ENCODE results near the gene MMS19.

- TF ChIP-seq, protein P1, sequence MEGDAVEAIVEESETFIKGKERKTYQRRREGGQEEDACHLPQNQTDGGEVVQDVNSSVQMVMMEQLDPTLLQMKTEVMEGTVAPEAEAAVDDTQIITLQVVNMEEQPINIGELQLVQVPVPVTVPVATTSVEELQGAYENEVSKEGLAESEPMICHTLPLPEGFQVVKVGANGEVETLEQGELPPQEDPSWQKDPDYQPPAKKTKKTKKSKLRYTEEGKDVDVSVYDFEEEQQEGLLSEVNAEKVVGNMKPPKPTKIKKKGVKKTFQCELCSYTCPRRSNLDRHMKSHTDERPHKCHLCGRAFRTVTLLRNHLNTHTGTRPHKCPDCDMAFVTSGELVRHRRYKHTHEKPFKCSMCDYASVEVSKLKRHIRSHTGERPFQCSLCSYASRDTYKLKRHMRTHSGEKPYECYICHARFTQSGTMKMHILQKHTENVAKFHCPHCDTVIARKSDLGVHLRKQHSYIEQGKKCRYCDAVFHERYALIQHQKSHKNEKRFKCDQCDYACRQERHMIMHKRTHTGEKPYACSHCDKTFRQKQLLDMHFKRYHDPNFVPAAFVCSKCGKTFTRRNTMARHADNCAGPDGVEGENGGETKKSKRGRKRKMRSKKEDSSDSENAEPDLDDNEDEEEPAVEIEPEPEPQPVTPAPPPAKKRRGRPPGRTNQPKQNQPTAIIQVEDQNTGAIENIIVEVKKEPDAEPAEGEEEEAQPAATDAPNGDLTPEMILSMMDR (IDR thresholded peaks at IDR 0.05): no peak
- TF ChIP-seq, protein P2, sequence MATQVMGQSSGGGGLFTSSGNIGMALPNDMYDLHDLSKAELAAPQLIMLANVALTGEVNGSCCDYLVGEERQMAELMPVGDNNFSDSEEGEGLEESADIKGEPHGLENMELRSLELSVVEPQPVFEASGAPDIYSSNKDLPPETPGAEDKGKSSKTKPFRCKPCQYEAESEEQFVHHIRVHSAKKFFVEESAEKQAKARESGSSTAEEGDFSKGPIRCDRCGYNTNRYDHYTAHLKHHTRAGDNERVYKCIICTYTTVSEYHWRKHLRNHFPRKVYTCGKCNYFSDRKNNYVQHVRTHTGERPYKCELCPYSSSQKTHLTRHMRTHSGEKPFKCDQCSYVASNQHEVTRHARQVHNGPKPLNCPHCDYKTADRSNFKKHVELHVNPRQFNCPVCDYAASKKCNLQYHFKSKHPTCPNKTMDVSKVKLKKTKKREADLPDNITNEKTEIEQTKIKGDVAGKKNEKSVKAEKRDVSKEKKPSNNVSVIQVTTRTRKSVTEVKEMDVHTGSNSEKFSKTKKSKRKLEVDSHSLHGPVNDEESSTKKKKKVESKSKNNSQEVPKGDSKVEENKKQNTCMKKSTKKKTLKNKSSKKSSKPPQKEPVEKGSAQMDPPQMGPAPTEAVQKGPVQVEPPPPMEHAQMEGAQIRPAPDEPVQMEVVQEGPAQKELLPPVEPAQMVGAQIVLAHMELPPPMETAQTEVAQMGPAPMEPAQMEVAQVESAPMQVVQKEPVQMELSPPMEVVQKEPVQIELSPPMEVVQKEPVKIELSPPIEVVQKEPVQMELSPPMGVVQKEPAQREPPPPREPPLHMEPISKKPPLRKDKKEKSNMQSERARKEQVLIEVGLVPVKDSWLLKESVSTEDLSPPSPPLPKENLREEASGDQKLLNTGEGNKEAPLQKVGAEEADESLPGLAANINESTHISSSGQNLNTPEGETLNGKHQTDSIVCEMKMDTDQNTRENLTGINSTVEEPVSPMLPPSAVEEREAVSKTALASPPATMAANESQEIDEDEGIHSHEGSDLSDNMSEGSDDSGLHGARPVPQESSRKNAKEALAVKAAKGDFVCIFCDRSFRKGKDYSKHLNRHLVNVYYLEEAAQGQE (IDR thresholded peaks at IDR 0.05; ENCODE audit: insufficient read depth in 1 of 2, low read depth in 2 of 2, low read length in 1 of 2): no peak
- TF ChIP-seq POLR2AphosphoS5 (IDR thresholded peaks at IDR 0.05; ENCODE audit: low read depth, low read length): no peak
- TF ChIP-seq SIN3A (IDR thresholded peaks at IDR 0.05; ENCODE audit: borderline replicate concordance, insufficient read depth, low read depth, low read length): no peak
- no peak for TF ChIP-seq TCF7L2 (IDR thresholded peaks at IDR 0.05; ENCODE audit: low read depth, low read length)
These were observed 22.9 kb upstream of the MMS19 start for GRCh38 chr10:97520978-97521761.

All from Panc1 (cell line).